Germinal center (tissue), 1 donor: ENCODE measurements around the gene FXYD7.

ENCODE experiments used
- DNase-seq: peaks from one replicate; pipeline ENCODE4 v3.0.0; 2012; ENCODE audit warnings: mixed read lengths, low spot score

FXYD7 gene

GRCh38 chr19:35110974-35111373, 32.1 kb upstream of the FXYD7 start:
- no peak for DNase-seq

- DNase-seq: no peak
Measured at GRCh38 chr19:35112995-35113688, 29.9 kb upstream of the FXYD7 start.

GRCh38 chr19:35114353-35115176, 28.5 kb upstream of the FXYD7 start:
- peak; percentile 83 for DNase-seq

GRCh38 chr19:35115177-35115951, 27.7 kb upstream of the FXYD7 start, which contains the start of gene FXYD3:
FXYD3 (plus strand) TSS chr19:35115823; CDS start chr19:35119377, 3,554 bp downstream.
- no peak for DNase-seq

GRCh38 chr19:35116072-35116801, 26.8 kb upstream of the FXYD7 start:
- no peak for DNase-seq

GRCh38 chr19:35117116-35117515, 25.9 kb upstream of the FXYD7 start:
- no peak for DNase-seq

- DNase-seq: no peak
Measured at GRCh38 chr19:35117799-35118198, 25.3 kb upstream of the FXYD7 start.

GRCh38 chr19:35118268-35119020, 24.6 kb upstream of the FXYD7 start:
- DNase-seq: no peak

GRCh38 chr19:35119091-35119490, 24.0 kb upstream of the FXYD7 start:
- no peak for DNase-seq

- DNase-seq: no peak
Measured at GRCh38 chr19:35119578-35120155, 23.4 kb upstream of the FXYD7 start.

- no peak for DNase-seq
Measured at GRCh38 chr19:35120492-35120891, 22.6 kb upstream of the FXYD7 start.

GRCh38 chr19:35120898-35121297, 22.2 kb upstream of the FXYD7 start:
- no peak for DNase-seq

- DNase-seq: no peak
Measured at GRCh38 chr19:35122687-35123551, 20.1 kb upstream of the FXYD7 start.

- DNase-seq: no peak
Measured at GRCh38 chr19:35123573-35123972, 19.5 kb upstream of the FXYD7 start.

GRCh38 chr19:35124098-35125060, 18.7 kb upstream of the FXYD7 start:
- DNase-seq: peak; percentile 95

GRCh38 chr19:35125270-35125717, 17.8 kb upstream of the FXYD7 start:
- DNase-seq: no peak

GRCh38 chr19:35125749-35126623, 17.1 kb upstream of the FXYD7 start:
- DNase-seq: no peak

GRCh38 chr19:35126624-35126959, 16.5 kb upstream of the FXYD7 start:
- DNase-seq: no peak
